HUDEP-2 (cell line): Measurements from ENCODE around the gene FBLL1.
"Not testable (repeated sequence)": the region's sequence is repeated elsewhere in the genome, so short reads cannot be mapped to it uniquely, and the experiment has no call there.

Experiments
- DNase-seq, 76 experiments: peaks; one replicate each; lab custom pipeline; 2025; ENCODE audit not compliant: unreplicated experiment in 76 of 76; lab: John Stamatoyannopoulos, UW

FBLL1 gene

DNA sequence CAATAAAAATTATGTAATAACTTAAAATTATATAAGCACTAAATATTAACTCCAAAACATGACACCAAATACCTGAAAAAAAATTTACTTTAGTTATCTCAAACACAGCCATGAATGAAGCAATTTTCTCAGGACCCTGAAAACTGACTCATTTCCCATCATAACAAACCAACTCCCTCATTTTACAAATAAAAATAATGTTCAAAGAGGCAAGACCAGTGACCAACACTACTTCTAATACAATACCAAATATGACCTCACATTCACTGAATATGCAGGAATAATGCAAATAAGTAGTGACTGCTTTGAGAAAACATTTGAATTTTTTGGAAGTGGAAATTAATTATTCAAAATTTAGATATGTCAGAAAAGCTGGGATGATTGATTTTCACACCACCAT is 21.6 kb downstream of the FBLL1 start:
- no peak for DNase-seq

GRCh38 chr5:168552146-168552545 is 23.0 kb downstream of the FBLL1 start:
- DNase-seq: peak in 23 of 76 experiments; percentile 2 to 65 (median 31)

DNA sequence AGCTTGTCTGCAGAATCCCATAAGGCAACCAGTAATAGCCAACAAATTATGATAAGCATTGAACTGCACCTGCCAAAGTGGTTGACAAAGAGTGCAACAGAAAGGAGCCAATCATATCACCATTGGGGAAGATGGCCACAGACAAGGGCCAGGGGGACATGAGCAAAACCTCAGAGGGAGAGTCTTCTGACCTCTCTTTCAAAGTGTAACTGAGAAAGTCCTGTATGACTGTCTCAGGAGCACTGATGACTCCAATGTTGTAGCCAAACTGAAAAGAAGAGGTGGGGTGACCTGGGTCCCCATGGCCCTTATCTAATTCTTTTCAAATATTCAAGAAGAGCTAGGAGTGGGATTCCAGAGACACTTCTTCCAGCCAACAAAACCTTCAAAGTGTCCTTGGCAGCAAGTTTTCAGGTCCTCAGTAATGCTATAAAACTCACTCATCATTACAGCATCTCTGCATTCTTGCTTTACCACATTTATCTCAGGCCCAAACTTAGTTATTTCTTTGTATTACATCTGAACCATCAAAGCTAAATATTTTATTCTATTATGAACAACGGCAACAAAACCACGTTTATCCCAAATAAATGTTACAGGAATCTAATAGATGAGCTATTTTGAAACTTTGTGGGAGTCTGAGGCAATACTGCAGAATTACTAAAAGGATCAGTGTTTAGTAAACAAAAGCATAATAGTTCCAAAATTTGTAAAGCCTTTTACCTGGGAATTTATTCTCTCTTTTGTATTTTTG is 24.4 kb downstream of the FBLL1 start:
- no peak for DNase-seq

GRCh38 chr5:168557389-168557788 is 28.3 kb downstream of the FBLL1 start:
- DNase-seq: no peak

DNA sequence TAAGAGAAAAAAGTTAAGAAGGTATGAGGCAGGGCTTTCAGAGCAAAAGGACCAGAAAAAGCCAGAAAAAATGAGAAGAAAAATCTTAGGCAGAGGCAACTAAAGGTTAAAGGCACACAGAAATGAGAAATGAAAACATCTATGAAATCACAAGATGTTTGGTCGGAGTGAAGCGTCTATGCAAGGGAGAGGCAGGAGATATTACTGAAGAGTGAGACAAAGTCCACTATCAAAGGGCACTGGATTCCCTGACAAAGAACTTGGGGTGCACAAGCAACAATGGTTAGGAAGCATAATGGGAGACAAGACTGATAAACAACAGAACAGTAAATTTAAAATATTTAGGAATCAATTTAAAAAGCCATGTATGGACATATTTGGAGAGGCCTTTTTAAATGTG is 33.2 kb downstream of the FBLL1 start:
- no peak for DNase-seq

DNA sequence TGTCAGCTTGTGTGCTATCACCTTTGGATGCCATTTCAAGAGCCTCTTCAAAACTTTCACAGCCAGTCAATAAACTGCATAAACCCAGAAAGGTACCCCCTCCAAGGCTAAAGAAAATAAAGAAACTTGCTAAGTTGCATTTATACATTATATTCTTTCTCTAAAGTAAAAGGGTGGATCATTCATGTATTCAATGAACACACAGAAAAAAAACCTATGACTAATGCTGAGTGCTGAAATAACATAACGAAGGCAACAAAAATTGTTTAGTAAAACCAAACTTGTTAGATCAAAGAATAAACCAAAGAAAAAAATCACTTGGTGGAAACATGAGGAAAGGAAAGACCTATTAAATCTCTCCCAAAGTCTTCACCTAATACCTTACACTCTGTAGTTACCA is 34.9 kb downstream of the FBLL1 start:
- DNase-seq: no peak

- no peak for DNase-seq
Measured at GRCh38 chr5:168568738-168569137, 39.6 kb downstream of the FBLL1 start.

- DNase-seq: peak in 5 of 76 experiments; percentile 4 to 26 (median 11)
Measured at GRCh38 chr5:168570490-168571328, 41.6 kb downstream of the FBLL1 start.

- DNase-seq: not testable (repeated sequence)
Measured at GRCh38 chr5:168573663-168574062, 44.6 kb downstream of the FBLL1 start.

DNA sequence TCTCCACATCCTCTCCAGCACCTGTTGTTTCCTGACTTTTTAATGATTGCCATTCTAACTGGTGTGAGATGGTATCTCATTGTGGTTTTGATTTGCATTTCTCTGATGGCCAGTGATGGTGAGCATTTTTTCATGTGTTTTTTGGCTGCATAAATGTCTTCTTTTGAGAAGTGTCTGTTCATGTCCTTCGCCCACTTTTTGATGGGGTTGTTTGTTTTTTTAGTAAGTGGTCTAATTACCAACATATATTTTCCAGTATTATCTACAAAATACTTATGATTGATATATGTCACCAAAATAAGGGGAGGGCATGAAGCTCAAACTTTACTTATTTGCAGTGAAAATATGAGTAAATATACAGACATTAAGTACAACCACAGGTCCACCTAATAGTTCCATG is 45.1 kb downstream of the FBLL1 start:
- DNase-seq: not testable (repeated sequence)

DNA sequence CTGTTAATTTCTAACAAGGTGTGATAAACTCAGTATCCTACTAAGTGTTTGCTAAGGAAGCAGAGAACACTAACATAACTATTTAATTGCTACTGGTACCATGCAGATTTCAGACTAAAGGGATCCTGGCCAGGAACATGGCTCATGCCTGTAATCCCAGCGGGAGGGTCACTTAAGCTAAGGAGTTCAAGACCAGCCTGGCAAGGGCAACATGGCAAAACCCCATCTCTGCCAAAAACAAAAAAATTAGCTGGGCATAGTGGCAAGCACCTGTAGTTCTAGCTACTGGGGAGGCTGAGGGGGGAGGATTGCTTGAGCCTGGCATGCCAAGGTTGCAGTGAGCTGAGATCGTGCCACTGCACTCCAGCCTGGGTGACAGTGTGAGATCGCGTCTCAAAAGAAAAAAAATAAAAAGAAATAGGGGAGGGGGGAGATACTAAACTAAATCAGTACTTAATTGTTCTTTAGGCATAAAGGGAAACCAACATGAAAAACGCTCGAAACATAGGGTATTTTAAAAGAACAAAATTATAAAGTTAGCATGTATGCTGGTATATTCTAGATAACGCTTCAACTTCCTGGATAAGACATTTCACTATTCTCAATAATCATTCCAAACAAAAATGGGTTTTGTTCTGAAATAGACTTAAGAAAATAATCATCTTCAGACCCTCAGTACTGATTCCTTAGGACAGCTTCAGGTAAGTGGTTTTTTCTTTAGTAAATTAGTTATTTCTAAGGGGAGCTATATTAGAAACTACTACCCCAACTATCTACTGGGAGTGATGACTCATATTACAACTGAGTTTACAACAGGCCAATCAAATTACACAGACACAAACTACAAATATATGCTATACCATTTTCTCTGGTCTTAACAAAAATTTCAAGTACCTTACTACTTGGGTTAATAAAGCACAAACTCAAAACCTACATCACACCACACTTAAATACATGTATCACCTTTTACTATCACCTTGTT is 46.6 kb downstream of the FBLL1 start:
- no peak for DNase-seq

- peak in 4 of 76 experiments; percentile 2 to 30 (median 18) for DNase-seq
Measured at GRCh38 chr5:168578006-168578405, 48.9 kb downstream of the FBLL1 start.

GRCh38 chr5:168578538-168579487 is 49.7 kb downstream of the FBLL1 start, which contains the start of gene PANK3:
PANK3 (minus strand) TSS chr5:168579368; CDS start chr5:168579283, 85 bp downstream.
- DNase-seq: peak in 65 of 76 experiments; percentile 9 to 86 (median 67)

GRCh38 chr5:168579488-168580226 is 50.6 kb downstream of the FBLL1 start:
- peak; percentile 48 to 98 (median 95) for DNase-seq

- no peak for DNase-seq
Measured at GRCh38 chr5:168580227-168580508, 51.1 kb downstream of the FBLL1 start.
